ENCODE data around the gene FAM174C. TPM values are rescaled to one million over a fixed set of nuclear protein-coding genes. Genes with fewer than 3 reads are reported as not detected.

The FAM174C gene
- total and polyA plus RNA-seq, 4 donors, result 14.6 to 79.8 (median 33.8) TPM

DNA sequence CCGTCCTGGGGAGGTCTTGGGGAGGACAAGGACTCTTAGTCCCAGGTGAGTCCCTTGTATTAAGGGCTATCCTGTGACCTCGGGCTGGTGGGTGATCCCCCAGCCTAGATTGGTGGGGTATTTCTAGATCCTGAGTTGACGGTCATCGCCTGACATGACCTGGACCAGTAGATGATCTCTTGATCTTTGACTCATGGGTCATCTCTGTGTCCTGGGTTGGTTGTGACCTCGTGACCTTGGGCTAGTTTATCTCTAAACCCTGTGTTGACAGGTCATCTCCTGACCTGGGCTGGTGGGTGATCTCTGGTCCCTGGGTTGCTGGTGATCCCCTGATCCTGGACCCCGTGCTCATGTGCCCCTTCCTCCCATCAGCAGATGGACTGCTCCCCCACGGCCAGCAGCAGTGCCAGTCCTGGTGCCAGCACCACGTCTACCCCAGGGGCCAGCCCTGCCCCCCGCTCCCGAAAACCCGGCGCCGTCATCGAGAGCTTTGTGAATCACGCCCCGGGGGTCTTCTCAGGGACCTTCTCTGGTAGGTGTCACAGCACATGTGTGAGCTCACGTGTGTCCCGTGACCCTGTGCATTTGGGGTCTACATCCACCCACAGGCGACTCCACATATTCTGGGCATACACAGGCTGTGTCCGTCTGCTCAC, 20.7 kb upstream of the FAM174C start (continued):
- TF ChIP-seq JUND (IDR thresholded peaks at IDR 0.05), result peak in 1 of 2 donors; percentile 52
- TF ChIP-seq GABPA (IDR thresholded peaks at IDR 0.05 in 1 of 2, conservative IDR thresholded peaks at IDR 0.05 in 1 of 2), result no peak
- TF ChIP-seq HNF4G (IDR thresholded peaks at IDR 0.05), result peak; percentile 84

DNA sequence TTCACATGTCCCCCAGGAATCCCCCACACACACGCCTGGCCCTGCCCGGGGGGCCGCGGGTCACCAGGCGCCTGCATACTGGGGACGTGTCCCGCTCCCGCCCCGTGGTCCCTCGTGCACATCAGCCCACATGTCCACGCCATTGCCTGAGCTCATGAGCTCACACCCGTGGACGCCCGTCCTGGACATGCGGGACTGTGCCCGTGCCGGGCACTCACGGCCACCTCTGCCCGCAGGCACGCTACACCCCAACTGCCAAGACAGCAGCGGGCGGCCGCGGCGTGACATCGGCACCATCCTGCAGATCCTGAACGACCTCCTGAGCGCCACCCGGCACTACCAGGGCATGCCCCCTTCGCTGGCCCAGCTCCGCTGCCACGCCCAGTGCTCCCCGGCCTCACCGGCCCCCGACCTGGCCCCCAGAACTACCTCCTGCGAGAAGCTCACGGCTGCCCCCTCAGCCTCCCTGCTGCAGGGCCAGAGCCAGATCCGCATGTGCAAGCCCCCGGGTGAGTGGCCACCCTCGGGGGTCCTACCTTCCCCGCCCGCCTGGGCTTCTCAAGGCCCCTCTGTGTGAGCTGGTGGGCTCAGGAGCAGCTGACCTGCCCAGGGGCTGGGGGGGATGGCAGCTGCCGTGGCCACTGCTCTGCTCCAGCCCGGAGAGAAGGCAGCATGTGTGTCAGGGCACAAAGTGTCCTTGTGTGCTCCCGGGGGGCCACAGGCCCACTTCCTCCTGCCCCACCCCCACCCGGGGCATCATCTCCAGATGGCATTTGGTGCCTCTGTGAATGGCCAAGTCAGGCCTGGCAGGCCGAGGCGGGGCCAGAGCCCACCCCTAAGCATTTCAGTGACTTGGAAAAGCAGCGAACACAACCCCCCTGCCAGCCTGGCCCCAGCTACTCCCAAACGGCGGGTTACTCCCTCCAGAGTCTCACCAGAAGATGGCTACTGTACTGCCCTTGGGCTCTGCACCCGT, 19.9 kb upstream of the FAM174C start:
- H3K27ac ChIP-seq (ENCODE audit: low read depth in 1 of 2, low read length in 2 of 2), result peak overlapping the region; percentile 90 to 97
- no peak for DNase-seq (ENCODE audit: low spot score)
- TF ChIP-seq RAD21 (IDR thresholded peaks at IDR 0.05) (no peak), SP1 (IDR thresholded peaks at IDR 0.05) (no peak), EGR1 (IDR thresholded peaks at IDR 0.05; ENCODE audit: low read depth in 2 of 2) (no peak), HNF4G (IDR thresholded peaks at IDR 0.05) (no peak), NR2F2 (IDR thresholded peaks at IDR 0.05) (no peak), RXRA (IDR thresholded peaks at IDR 0.05) (no peak), GABPA (IDR thresholded peaks at IDR 0.05 in 1 of 2, conservative IDR thresholded peaks at IDR 0.05 in 1 of 2) (no peak), FOXA2 (IDR thresholded peaks at IDR 0.05) (no peak)
- TF ChIP-seq, protein P1, sequence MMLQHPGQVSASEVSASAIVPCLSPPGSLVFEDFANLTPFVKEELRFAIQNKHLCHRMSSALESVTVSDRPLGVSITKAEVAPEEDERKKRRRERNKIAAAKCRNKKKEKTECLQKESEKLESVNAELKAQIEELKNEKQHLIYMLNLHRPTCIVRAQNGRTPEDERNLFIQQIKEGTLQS (IDR thresholded peaks at IDR 0.05), result no peak
- TF ChIP-seq, protein P2, sequence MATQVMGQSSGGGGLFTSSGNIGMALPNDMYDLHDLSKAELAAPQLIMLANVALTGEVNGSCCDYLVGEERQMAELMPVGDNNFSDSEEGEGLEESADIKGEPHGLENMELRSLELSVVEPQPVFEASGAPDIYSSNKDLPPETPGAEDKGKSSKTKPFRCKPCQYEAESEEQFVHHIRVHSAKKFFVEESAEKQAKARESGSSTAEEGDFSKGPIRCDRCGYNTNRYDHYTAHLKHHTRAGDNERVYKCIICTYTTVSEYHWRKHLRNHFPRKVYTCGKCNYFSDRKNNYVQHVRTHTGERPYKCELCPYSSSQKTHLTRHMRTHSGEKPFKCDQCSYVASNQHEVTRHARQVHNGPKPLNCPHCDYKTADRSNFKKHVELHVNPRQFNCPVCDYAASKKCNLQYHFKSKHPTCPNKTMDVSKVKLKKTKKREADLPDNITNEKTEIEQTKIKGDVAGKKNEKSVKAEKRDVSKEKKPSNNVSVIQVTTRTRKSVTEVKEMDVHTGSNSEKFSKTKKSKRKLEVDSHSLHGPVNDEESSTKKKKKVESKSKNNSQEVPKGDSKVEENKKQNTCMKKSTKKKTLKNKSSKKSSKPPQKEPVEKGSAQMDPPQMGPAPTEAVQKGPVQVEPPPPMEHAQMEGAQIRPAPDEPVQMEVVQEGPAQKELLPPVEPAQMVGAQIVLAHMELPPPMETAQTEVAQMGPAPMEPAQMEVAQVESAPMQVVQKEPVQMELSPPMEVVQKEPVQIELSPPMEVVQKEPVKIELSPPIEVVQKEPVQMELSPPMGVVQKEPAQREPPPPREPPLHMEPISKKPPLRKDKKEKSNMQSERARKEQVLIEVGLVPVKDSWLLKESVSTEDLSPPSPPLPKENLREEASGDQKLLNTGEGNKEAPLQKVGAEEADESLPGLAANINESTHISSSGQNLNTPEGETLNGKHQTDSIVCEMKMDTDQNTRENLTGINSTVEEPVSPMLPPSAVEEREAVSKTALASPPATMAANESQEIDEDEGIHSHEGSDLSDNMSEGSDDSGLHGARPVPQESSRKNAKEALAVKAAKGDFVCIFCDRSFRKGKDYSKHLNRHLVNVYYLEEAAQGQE (IDR thresholded peaks at IDR 0.05), result no peak
- WGBS, result 87% methylated on average over 52 of the region's 52 CpGs
- no peaks in the 10 kb centered on the region for H3K9me3 ChIP-seq (ENCODE audit: control insufficient read depth in 4 of 4, low read length in 3 of 4)
- H3K27me3 ChIP-seq (ENCODE audit: control insufficient read depth in 4 of 4, insufficient read depth in 4 of 4, low read length in 3 of 4), result no peaks in the 10 kb centered on the region
- peaks cover 23 to 83% (median 54%) of the 10 kb centered on the region in 4 donors for H3K4me1 ChIP-seq (ENCODE audit: control insufficient read depth in 4 of 4, insufficient read depth in 4 of 4, low read length in 3 of 4)
- H3K36me3 ChIP-seq (ENCODE audit: control insufficient read depth in 4 of 4, insufficient read depth in 3 of 4, low read depth in 1 of 4, low read length in 3 of 4), result peaks cover 19 to 30% (median 21%) of the 10 kb centered on the region in 4 donors
- H3K4me3 ChIP-seq (ENCODE audit: low read depth in 1 of 3, low read length in 3 of 3), result no peak overlapping the region
- no peak overlapping the region for H3K9ac ChIP-seq (ENCODE audit: low read depth in 1 of 2, low read length in 2 of 2)

DNA sequence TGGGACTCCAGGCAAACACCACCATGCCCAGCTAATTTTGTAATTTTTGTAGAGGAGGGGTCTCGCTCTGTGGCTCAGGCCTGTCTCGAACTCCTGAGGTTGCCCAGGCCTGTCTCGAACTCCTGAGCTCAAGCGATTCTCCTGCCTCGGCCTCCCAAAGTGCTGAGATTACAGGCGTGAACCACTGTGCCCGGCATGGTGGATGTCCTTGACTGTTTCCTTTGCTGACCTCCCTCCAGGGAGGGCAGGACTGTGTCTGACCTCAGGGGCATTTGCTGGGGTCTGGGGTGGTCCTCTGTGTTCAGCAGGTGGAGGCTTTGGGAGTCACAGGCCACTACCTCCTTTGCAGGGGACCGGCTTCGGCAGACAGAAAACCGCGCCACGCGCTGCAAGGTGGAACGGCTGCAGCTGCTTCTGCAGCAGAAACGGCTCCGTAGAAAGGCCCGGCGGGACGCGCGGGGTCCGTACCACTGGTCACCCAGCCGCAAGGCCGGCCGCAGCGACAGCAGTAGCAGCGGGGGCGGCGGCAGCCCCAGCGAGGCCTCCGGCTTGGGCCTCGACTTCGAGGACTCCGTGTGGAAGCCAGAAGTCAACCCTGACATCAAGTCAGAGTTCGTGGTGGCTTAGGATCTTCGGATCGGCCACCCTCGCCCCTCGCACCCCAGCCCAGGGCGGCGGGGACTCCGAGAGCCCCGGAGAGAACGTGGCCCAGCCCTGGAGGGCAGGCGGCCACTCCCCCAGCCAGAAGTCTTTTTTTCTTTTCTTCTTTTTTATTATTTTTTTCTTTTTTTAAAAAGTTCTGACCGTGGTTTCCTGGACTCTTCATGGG, 18.5 kb upstream of the FAM174C start:
- Histone ChIP-seq H3K36me3 (ENCODE audit: control insufficient read depth in 4 of 4, insufficient read depth in 3 of 4, low read depth in 1 of 4, low read length in 3 of 4) (peaks cover 19 to 30% (median 21%) of the 10 kb centered on the region in 4 donors), H3K27me3 (ENCODE audit: control insufficient read depth in 4 of 4, insufficient read depth in 4 of 4, low read length in 3 of 4) (no peaks in the 10 kb centered on the region), H3K4me1 (ENCODE audit: control insufficient read depth in 4 of 4, insufficient read depth in 4 of 4, low read length in 3 of 4) (peaks cover 28 to 84% (median 58%) of the 10 kb centered on the region in 4 donors), H3K9ac (ENCODE audit: low read depth in 1 of 2, low read length in 2 of 2) (no peak overlapping the region), H3K27ac (ENCODE audit: low read depth in 1 of 2, low read length in 2 of 2) (peak overlapping the region in 1 of 2 donors; percentile 19), H3K4me3 (ENCODE audit: low read depth in 1 of 3, low read length in 3 of 3) (no peak overlapping the region), H3K9me3 (ENCODE audit: control insufficient read depth in 4 of 4, low read length in 3 of 4) (no peaks in the 10 kb centered on the region)
- WGBS, result 90% methylated on average over 46 of the region's 46 CpGs
- DNase-seq (ENCODE audit: low spot score), result no peak
- no peak for TF ChIP-seq RXRA (IDR thresholded peaks at IDR 0.05)
- TF ChIP-seq RAD21 (IDR thresholded peaks at IDR 0.05), result no peak
- TF ChIP-seq, protein P3, sequence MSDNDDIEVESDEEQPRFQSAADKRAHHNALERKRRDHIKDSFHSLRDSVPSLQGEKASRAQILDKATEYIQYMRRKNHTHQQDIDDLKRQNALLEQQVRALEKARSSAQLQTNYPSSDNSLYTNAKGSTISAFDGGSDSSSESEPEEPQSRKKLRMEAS (IDR thresholded peaks at IDR 0.05), result no peak
- no peak for TF ChIP-seq YY1 (IDR thresholded peaks at IDR 0.05)
- no peak for TF ChIP-seq FOXA1 (IDR thresholded peaks at IDR 0.05)
- no peak for TF ChIP-seq NR2F2 (IDR thresholded peaks at IDR 0.05)
- TF ChIP-seq JUND (IDR thresholded peaks at IDR 0.05), result no peak
- no peak for TF ChIP-seq FOXA2 (IDR thresholded peaks at IDR 0.05)
- TF ChIP-seq, protein P4, sequence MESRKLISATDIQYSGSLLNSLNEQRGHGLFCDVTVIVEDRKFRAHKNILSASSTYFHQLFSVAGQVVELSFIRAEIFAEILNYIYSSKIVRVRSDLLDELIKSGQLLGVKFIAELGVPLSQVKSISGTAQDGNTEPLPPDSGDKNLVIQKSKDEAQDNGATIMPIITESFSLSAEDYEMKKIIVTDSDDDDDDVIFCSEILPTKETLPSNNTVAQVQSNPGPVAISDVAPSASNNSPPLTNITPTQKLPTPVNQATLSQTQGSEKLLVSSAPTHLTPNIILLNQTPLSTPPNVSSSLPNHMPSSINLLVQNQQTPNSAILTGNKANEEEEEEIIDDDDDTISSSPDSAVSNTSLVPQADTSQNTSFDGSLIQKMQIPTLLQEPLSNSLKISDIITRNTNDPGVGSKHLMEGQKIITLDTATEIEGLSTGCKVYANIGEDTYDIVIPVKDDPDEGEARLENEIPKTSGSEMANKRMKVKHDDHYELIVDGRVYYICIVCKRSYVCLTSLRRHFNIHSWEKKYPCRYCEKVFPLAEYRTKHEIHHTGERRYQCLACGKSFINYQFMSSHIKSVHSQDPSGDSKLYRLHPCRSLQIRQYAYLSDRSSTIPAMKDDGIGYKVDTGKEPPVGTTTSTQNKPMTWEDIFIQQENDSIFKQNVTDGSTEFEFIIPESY (IDR thresholded peaks at IDR 0.05), result no peak
- no peak for TF ChIP-seq EGR1 (IDR thresholded peaks at IDR 0.05; ENCODE audit: low read depth in 2 of 2)
- no peak for TF ChIP-seq HNF4A (conservative IDR thresholded peaks at IDR 0.05)
- TF ChIP-seq TAF1 (conservative IDR thresholded peaks at IDR 0.05), result no peak
- TF ChIP-seq, protein P5, sequence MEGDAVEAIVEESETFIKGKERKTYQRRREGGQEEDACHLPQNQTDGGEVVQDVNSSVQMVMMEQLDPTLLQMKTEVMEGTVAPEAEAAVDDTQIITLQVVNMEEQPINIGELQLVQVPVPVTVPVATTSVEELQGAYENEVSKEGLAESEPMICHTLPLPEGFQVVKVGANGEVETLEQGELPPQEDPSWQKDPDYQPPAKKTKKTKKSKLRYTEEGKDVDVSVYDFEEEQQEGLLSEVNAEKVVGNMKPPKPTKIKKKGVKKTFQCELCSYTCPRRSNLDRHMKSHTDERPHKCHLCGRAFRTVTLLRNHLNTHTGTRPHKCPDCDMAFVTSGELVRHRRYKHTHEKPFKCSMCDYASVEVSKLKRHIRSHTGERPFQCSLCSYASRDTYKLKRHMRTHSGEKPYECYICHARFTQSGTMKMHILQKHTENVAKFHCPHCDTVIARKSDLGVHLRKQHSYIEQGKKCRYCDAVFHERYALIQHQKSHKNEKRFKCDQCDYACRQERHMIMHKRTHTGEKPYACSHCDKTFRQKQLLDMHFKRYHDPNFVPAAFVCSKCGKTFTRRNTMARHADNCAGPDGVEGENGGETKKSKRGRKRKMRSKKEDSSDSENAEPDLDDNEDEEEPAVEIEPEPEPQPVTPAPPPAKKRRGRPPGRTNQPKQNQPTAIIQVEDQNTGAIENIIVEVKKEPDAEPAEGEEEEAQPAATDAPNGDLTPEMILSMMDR (IDR thresholded peaks at IDR 0.05; ENCODE audit: low read depth, low read length, missing input control), result no peak

All from liver (tissue), 9 donors.